ENCODE measurements around the gene ELAVL3.
A peak's percentile ranks its signal among the peaks of the same experiment; 100 is the strongest.

- TF ChIP-seq CTCF (IDR thresholded peaks at IDR 0.05) (peak in 3 of 6 experiments; percentile 27 to 52 (median 30)), POLR2A (IDR thresholded peaks at IDR 0.05) (no peak)
These were observed 15.7 kb upstream of the ELAVL3 start for GRCh38 chr19:11496391-11497163.

Data from thyroid gland (tissue), 4 donors.